Large intestine (tissue), 3 donors: ENCODE results near the gene DNAL1. TPM values are rescaled to one million over a fixed set of nuclear protein-coding genes. Genes with fewer than 3 reads are reported as not detected.
A peak's percentile ranks its signal among the peaks of the same experiment; 100 is the strongest.

Experiments
- DNase-seq, 2 donors: peaks; one replicate each; pipeline versions ENCODE4 v3.0.0 to v3.0.0-alpha.2; 2013
- H3K27ac ChIP-seq: one replicate; pipeline ENCODE4 v1.5.1; 2013; ENCODE audit warnings: low read length
- H3K27me3 ChIP-seq: 2 replicates; pipeline ENCODE4 v1.6.1; 2013; ENCODE audit warnings: low read length; ENCODE audit not compliant: control insufficient read depth, insufficient read depth
- H3K36me3 ChIP-seq: 2 replicates; pipeline ENCODE4 v1.6.1; 2013; ENCODE audit warnings: low read length; ENCODE audit not compliant: control insufficient read depth, insufficient read depth
- H3K4me1 ChIP-seq: one replicate; pipeline ENCODE4 v1.6.1; 2013; ENCODE audit warnings: low read length; ENCODE audit not compliant: control insufficient read depth, insufficient read depth
- H3K4me3 ChIP-seq: one replicate; pipeline ENCODE4 v1.5.1; 2013; ENCODE audit warnings: low read length
- H3K9me3 ChIP-seq: one replicate; pipeline ENCODE4 v1.6.1; 2013; ENCODE audit warnings: mild to moderate bottlenecking, low read depth, low read length, moderate library complexity; ENCODE audit not compliant: control insufficient read depth
- WGBS: methylation state at CpG from one replicate; pipeline ENCODE4 v1.1.5; 2013; ENCODE audit warnings: low lambda C conversion rate; ENCODE audit not compliant: insufficient coverage; 5-methylcytosine and 5-hydroxymethylcytosine counted together
- polyA plus RNA-seq: library from polyadenylated mRNA; unstranded; fragments of 120-200 nt; gene quantifications from one replicate; pipeline ENCODE4 v1.2.1, GENCODE V29; 2013

The DNAL1 gene
- polyA plus RNA-seq, 1 donor, result 7.2 TPM

- no peaks in the 10 kb centered on the region for H3K27me3 ChIP-seq
- H3K36me3 ChIP-seq, result peaks cover 15% of the 10 kb centered on the region
- H3K4me3 ChIP-seq, result no peak overlapping the region
- H3K27ac ChIP-seq, result peak overlapping the region; percentile 87
- peak in 1 of 2 donors; percentile 70 for DNase-seq
- no peaks in the 10 kb centered on the region for H3K9me3 ChIP-seq
- peaks cover 89% of the 10 kb centered on the region for H3K4me1 ChIP-seq
- no CpG with 5 or more reads among the region's 11 CpGs for WGBS
Observed at GRCh38 chr14:73743431-73743931, 98.7 kb downstream of the DNAL1 start.

- Histone ChIP-seq H3K27me3 (no peaks in the 10 kb centered on the region), H3K9me3 (no peaks in the 10 kb centered on the region), H3K4me1 (peaks cover 85% of the 10 kb centered on the region), H3K4me3 (no peak overlapping the region), H3K36me3 (peaks cover 6% of the 10 kb centered on the region), H3K27ac (peak overlapping the region; percentile 87)
- WGBS, result no CpG with 5 or more reads among the region's 7 CpGs
- DNase-seq, result peak in 1 of 2 donors; percentile 81
Observed at GRCh38 chr14:73744175-73744867, 99.5 kb downstream of the DNAL1 start.

GRCh38 chr14:73744874-73745529 lies 100.2 kb downstream of the DNAL1 start:
- peak; percentile 89 to 91 for DNase-seq
- no peaks in the 10 kb centered on the region for H3K27me3 ChIP-seq
- H3K4me1 ChIP-seq, result peaks cover 78% of the 10 kb centered on the region
- no CpG with 5 or more reads among the region's 6 CpGs for WGBS
- no peak overlapping the region for H3K4me3 ChIP-seq
- H3K27ac ChIP-seq, result peak overlapping the region; percentile 87
- H3K9me3 ChIP-seq, result no peaks in the 10 kb centered on the region
- no peaks in the 10 kb centered on the region for H3K36me3 ChIP-seq

GRCh38 chr14:73745571-73746519 lies 101.1 kb downstream of the DNAL1 start:
- H3K4me1 ChIP-seq, result peaks cover 78% of the 10 kb centered on the region
- H3K4me3 ChIP-seq, result no peak overlapping the region
- H3K27me3 ChIP-seq, result no peaks in the 10 kb centered on the region
- peak in 1 of 2 donors; percentile 3 for DNase-seq
- H3K36me3 ChIP-seq, result no peaks in the 10 kb centered on the region
- WGBS, result no CpG with 5 or more reads among the region's 7 CpGs
- H3K9me3 ChIP-seq, result no peaks in the 10 kb centered on the region
- H3K27ac ChIP-seq, result peak overlapping the region; percentile 87

GRCh38 chr14:73746520-73747378 lies 102.0 kb downstream of the DNAL1 start:
- no CpG with 5 or more reads among the region's 6 CpGs for WGBS
- no peaks in the 10 kb centered on the region for H3K36me3 ChIP-seq

GRCh38 chr14:73747379-73748211 lies 102.8 kb downstream of the DNAL1 start:
- DNase-seq, result peak in 1 of 2 donors; percentile 42
- Histone ChIP-seq H3K27ac (peak overlapping the region; percentile 87), H3K36me3 (no peaks in the 10 kb centered on the region), H3K4me1 (peaks cover 78% of the 10 kb centered on the region), H3K4me3 (no peak overlapping the region), H3K9me3 (no peaks in the 10 kb centered on the region), H3K27me3 (no peaks in the 10 kb centered on the region)
- WGBS, result 80% methylated on average over 1 of the region's 9 CpGs

More at GRCh38 chr14:73746520-73747378, 102.0 kb downstream of the DNAL1 start:
- Histone ChIP-seq H3K27me3 (no peaks in the 10 kb centered on the region), H3K4me3 (no peak overlapping the region), H3K27ac (peak overlapping the region; percentile 87), H3K4me1 (peaks cover 78% of the 10 kb centered on the region), H3K9me3 (no peaks in the 10 kb centered on the region)
- peak in 1 of 2 donors; percentile 82 for DNase-seq

- Histone ChIP-seq H3K27ac (no peak overlapping the region), H3K4me1 (peaks cover 78% of the 10 kb centered on the region), H3K27me3 (no peaks in the 10 kb centered on the region), H3K9me3 (no peaks in the 10 kb centered on the region), H3K36me3 (no peaks in the 10 kb centered on the region), H3K4me3 (no peak overlapping the region)
- 100% methylated on average over 1 of the region's 6 CpGs for WGBS
- DNase-seq, result peak in 1 of 2 donors; percentile 4
Observed at GRCh38 chr14:73748858-73749357, 104.1 kb downstream of the DNAL1 start.

GRCh38 chr14:73749706-73750530 lies 105.1 kb downstream of the DNAL1 start:
- Histone ChIP-seq H3K36me3 (no peaks in the 10 kb centered on the region), H3K27ac (peak overlapping the region; percentile 97), H3K4me3 (no peak overlapping the region), H3K27me3 (no peaks in the 10 kb centered on the region), H3K9me3 (no peaks in the 10 kb centered on the region), H3K4me1 (peaks cover 78% of the 10 kb centered on the region)
- DNase-seq, result peak in 1 of 2 donors; percentile 4
- WGBS, result 90% methylated on average over 2 of the region's 11 CpGs
